HepG2 (cell line): ENCODE data around the gene ZNF341. TPM values are rescaled to one million over a fixed set of nuclear protein-coding genes. Genes with fewer than 3 reads are reported as not detected.

ENCODE experiments used
- HMGXB4 ChIP-seq, 2 experiments: sonication (generic) in 1 of 2; formaldehyde crosslinking in 1 of 2; IDR thresholded peaks; 2 replicates each; pipeline versions ENCODE4 v1.4.0 to v1.6.1; 2018 to 2020; ENCODE audit warnings: missing genetic modification reagents in 2 of 2, borderline replicate concordance in 1 of 2, low read depth in 1 of 2, mild to moderate bottlenecking in 1 of 2, missing biosample characterization in 1 of 2
- IKZF4 ChIP-seq: sonication (generic); formaldehyde crosslinking; IDR thresholded peaks from 2 replicates; pipeline ENCODE4 v1.5.1; 2020; ENCODE audit warnings: borderline replicate concordance, mild to moderate bottlenecking, low read depth, missing genetic modification reagents; ENCODE audit errors: not compliant biosample characterization
- KLF13 ChIP-seq: sonication (generic); formaldehyde crosslinking; IDR thresholded peaks from 2 replicates; pipeline ENCODE4 v1.4.0; 2020; ENCODE audit warnings: mild to moderate bottlenecking, missing genetic modification reagents
- MTA1 ChIP-seq: sonication (generic); formaldehyde crosslinking; IDR thresholded peaks from 2 replicates; pipeline ENCODE4 v1.4.0; 2020; ENCODE audit warnings: missing genetic modification reagents, mild to moderate bottlenecking, borderline replicate concordance
- MTERF4 ChIP-seq: sonication (generic); formaldehyde crosslinking; IDR thresholded peaks from 2 replicates; pipeline ENCODE4 v1.8.0; 2023; ENCODE audit warnings: mild to moderate bottlenecking, missing genetic modification reagents
- RXRA ChIP-seq: sonication (generic); formaldehyde crosslinking; IDR thresholded peaks from 2 replicates; pipeline ENCODE4 v1.5.1; 2020; ENCODE audit warnings: missing genetic modification reagents
- SNAPC2 ChIP-seq: sonication (generic); formaldehyde crosslinking; IDR thresholded peaks from 2 replicates; pipeline ENCODE4 v1.8.1; 2022; ENCODE audit warnings: mild to moderate bottlenecking, missing genetic modification reagents
- SSRP1 ChIP-seq: IDR thresholded peaks from 2 replicates; pipeline ENCODE4 v1.6.1; 2016; ENCODE audit warnings: control low read depth
- ZBTB33 ChIP-seq: sonication (generic); formaldehyde crosslinking; IDR thresholded peaks from 2 replicates; pipeline ENCODE4 v1.4.0; 2020; ENCODE audit warnings: missing genetic modification reagents
- ZFP82 ChIP-seq: sonication (generic); formaldehyde crosslinking; IDR thresholded peaks from 2 replicates; pipeline ENCODE4 v1.5.1; 2020; ENCODE audit warnings: mild to moderate bottlenecking, missing genetic modification reagents, borderline replicate concordance
- ZNF343 ChIP-seq: sonication (generic); formaldehyde crosslinking; IDR thresholded peaks from 2 replicates; pipeline ENCODE4 v1.4.0; 2020; ENCODE audit warnings: mild to moderate bottlenecking, missing genetic modification reagents
- ZNF543 ChIP-seq: sonication (generic); formaldehyde crosslinking; IDR thresholded peaks from 2 replicates; pipeline ENCODE4 v1.4.0; 2020; ENCODE audit warnings: mild to moderate bottlenecking, missing genetic modification reagents
- polyA plus RNA-seq, 8 experiments: library from polyadenylated mRNA; depleted of rRNA in 3 of 8; stranded (reverse) in 7 of 8; unstranded in 1 of 8; fragments of >200 nt; fragmentation: Illumina TruSeq in 4 of 8; extraction: Trizol in 4 of 8; gene quantifications; 2 replicates each; pipeline versions ENCODE4 v1.2.1 to v1.2.3, GENCODE V29; 2011 to 2016; ENCODE audit warnings: low read depth in 4 of 8, missing spikeins in 1 of 8, mixed read lengths in 1 of 8; ENCODE audit not compliant: insufficient read depth in 1 of 8
- total RNA-seq, 5 experiments: library from RNA; depleted of rRNA; stranded (reverse); fragments of >200 nt; fragmentation: Illumina TruSeq; extraction: Trizol; gene quantifications; 2 replicates each; pipeline ENCODE4 v1.2.3, GENCODE V29; 2016; ENCODE audit warnings: low read depth in 1 of 5
- TF ChIP-seq, protein P1 (sequence below): sonication (generic); formaldehyde crosslinking; IDR thresholded peaks from 2 replicates; pipeline ENCODE4 v1.9.0; 2022; ENCODE audit warnings: missing genetic modification reagents, mild to moderate bottlenecking, borderline replicate concordance
- TF ChIP-seq, protein P2 (sequence below): sonication (generic); formaldehyde crosslinking; IDR thresholded peaks from 2 replicates; pipeline ENCODE4 v1.4.0; 2020; ENCODE audit warnings: missing genetic modification reagents
- TF ChIP-seq, protein P3 (sequence below): IDR thresholded peaks from 2 replicates; pipeline ENCODE4 v1.6.1; 2016; ENCODE audit warnings: mild to moderate bottlenecking

ZNF341 gene
- total and polyA plus RNA-seq, 2 of the 13 experiments (the other 11 are each of a cell fraction or from before 2014, with no cell fraction given), result 1.1 to 2.2 TPM

GRCh38 chr20:33686984-33687366, 44.8 kb upstream of the ZNF341 start (continued):
- TF ChIP-seq MTERF4, result 0 out of 2 replicates have a peak, but pooled peaks have one; percentile 39
- 0 out of 2 replicates have a peak, but pooled peaks have one; percentile 14 for TF ChIP-seq ZBTB33
- TF ChIP-seq ZNF543 (CRISPR knock-in tag), result 0 out of 2 replicates have a peak, but pooled peaks have one; percentile 35
- TF ChIP-seq SSRP1, result peak; percentile 83; the same call in 1 of the 2 replicates
- no peak for TF ChIP-seq SNAPC2 (CRISPR knock-in tag)
- TF ChIP-seq, protein P1, sequence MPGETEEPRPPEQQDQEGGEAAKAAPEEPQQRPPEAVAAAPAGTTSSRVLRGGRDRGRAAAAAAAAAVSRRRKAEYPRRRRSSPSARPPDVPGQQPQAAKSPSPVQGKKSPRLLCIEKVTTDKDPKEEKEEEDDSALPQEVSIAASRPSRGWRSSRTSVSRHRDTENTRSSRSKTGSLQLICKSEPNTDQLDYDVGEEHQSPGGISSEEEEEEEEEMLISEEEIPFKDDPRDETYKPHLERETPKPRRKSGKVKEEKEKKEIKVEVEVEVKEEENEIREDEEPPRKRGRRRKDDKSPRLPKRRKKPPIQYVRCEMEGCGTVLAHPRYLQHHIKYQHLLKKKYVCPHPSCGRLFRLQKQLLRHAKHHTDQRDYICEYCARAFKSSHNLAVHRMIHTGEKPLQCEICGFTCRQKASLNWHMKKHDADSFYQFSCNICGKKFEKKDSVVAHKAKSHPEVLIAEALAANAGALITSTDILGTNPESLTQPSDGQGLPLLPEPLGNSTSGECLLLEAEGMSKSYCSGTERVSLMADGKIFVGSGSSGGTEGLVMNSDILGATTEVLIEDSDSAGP (CRISPR knock-in tag), result 0 out of 2 replicates have a peak, but pooled peaks have one; percentile 6
- peak in 1 of 2 experiments; percentile 43; a peak in 1 of 4 replicates for TF ChIP-seq HMGXB4 (CRISPR knock-in tag; IDR thresholded peaks at IDR 0.05; ENCODE audit: borderline replicate concordance in 1 of 2, low read depth in 1 of 2)
- 0 out of 2 replicates have a peak, but pooled peaks have one; percentile 71 for TF ChIP-seq KLF13 (CRISPR knock-in tag)
- TF ChIP-seq, protein P2, sequence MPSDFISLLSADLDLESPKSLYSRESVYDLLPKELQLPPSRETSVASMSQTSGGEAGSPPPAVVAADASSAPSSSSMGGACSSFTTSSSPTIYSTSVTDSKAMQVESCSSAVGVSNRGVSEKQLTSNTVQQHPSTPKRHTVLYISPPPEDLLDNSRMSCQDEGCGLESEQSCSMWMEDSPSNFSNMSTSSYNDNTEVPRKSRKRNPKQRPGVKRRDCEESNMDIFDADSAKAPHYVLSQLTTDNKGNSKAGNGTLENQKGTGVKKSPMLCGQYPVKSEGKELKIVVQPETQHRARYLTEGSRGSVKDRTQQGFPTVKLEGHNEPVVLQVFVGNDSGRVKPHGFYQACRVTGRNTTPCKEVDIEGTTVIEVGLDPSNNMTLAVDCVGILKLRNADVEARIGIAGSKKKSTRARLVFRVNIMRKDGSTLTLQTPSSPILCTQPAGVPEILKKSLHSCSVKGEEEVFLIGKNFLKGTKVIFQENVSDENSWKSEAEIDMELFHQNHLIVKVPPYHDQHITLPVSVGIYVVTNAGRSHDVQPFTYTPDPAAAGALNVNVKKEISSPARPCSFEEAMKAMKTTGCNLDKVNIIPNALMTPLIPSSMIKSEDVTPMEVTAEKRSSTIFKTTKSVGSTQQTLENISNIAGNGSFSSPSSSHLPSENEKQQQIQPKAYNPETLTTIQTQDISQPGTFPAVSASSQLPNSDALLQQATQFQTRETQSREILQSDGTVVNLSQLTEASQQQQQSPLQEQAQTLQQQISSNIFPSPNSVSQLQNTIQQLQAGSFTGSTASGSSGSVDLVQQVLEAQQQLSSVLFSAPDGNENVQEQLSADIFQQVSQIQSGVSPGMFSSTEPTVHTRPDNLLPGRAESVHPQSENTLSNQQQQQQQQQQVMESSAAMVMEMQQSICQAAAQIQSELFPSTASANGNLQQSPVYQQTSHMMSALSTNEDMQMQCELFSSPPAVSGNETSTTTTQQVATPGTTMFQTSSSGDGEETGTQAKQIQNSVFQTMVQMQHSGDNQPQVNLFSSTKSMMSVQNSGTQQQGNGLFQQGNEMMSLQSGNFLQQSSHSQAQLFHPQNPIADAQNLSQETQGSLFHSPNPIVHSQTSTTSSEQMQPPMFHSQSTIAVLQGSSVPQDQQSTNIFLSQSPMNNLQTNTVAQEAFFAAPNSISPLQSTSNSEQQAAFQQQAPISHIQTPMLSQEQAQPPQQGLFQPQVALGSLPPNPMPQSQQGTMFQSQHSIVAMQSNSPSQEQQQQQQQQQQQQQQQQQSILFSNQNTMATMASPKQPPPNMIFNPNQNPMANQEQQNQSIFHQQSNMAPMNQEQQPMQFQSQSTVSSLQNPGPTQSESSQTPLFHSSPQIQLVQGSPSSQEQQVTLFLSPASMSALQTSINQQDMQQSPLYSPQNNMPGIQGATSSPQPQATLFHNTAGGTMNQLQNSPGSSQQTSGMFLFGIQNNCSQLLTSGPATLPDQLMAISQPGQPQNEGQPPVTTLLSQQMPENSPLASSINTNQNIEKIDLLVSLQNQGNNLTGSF (CRISPR knock-in tag), result no peak
- 0 out of 2 replicates have a peak, but pooled peaks have one; percentile 16 for TF ChIP-seq ZNF343 (CRISPR knock-in tag)
- TF ChIP-seq MTA1 (CRISPR knock-in tag), result 0 out of 2 replicates have a peak, but pooled peaks have one; percentile 29
- TF ChIP-seq, protein P3, sequence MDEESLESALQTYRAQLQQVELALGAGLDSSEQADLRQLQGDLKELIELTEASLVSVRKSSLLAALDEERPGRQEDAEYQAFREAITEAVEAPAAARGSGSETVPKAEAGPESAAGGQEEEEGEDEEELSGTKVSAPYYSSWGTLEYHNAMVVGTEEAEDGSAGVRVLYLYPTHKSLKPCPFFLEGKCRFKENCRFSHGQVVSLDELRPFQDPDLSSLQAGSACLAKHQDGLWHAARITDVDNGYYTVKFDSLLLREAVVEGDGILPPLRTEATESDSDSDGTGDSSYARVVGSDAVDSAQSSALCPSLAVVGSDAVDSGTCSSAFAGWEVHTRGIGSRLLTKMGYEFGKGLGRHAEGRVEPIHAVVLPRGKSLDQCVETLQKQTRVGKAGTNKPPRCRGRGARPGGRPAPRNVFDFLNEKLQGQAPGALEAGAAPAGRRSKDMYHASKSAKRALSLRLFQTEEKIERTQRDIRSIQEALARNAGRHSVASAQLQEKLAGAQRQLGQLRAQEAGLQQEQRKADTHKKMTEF, result 0 out of 2 replicates have a peak, but pooled peaks have one; percentile 7
- no peak for TF ChIP-seq ZFP82
- TF ChIP-seq RXRA, result 0 out of 2 replicates have a peak, but pooled peaks have one; percentile 2
- no peak for TF ChIP-seq IKZF4 (CRISPR knock-in tag)
